Activated T-helper 2 cell treated with anti-CD3 and anti-CD28 coated beads, Interferon-gamma antibody, Interleukin-2, Interleukin-4, amounts not matched to agents 10 μg/mL and 5 μg/mL and 100 μg/mL, durations not matched to agents 14 hours and 24 hours and 36 hours (primary cell): Measurements from ENCODE around the gene TRABD2A. TPM values are rescaled to one million over a fixed set of nuclear protein-coding genes. Genes with fewer than 3 reads are reported as not detected.

Experiments
- DNase-seq: peaks from one replicate; pipeline ENCODE4 v3.0.0; 2021; ENCODE audit warnings: low spot score
- H3K27ac Mint-ChIP-seq: one replicate; pipeline ENCODE4 v1.8.0; 2021; ENCODE audit warnings: mixed read lengths
- H3K27me3 Mint-ChIP-seq: one replicate; pipeline ENCODE4 v1.8.0; 2021; ENCODE audit warnings: low read depth, mixed read lengths
- H3K36me3 Mint-ChIP-seq: one replicate; pipeline ENCODE4 v1.8.0; 2021; ENCODE audit warnings: low read depth, mixed read lengths
- H3K4me1 Mint-ChIP-seq: one replicate; pipeline ENCODE4 v1.8.0; 2021; ENCODE audit warnings: low read depth, mixed read lengths
- H3K4me3 Mint-ChIP-seq: one replicate; pipeline ENCODE4 v1.8.0; 2021; ENCODE audit warnings: low read depth, mild to moderate bottlenecking, moderate library complexity, mixed read lengths
- H3K9me3 Mint-ChIP-seq: one replicate; pipeline ENCODE4 v1.8.0; 2021; ENCODE audit warnings: mixed read lengths
- intact Hi-C: fragments of 100-400 bp; cut with micrococcal nuclease; formaldehyde crosslinking; loops from one replicate; pipeline ENCODE4 v1.15.1; 2023
- total RNA-seq: library from RNA; stranded (reverse); gene quantifications from 2 replicates; pipeline ENCODE4 v1.2.3, GENCODE V29; 2022

The TRABD2A gene
- total RNA-seq, 1 donor from 2014 or later: 67.9 TPM

DNA sequence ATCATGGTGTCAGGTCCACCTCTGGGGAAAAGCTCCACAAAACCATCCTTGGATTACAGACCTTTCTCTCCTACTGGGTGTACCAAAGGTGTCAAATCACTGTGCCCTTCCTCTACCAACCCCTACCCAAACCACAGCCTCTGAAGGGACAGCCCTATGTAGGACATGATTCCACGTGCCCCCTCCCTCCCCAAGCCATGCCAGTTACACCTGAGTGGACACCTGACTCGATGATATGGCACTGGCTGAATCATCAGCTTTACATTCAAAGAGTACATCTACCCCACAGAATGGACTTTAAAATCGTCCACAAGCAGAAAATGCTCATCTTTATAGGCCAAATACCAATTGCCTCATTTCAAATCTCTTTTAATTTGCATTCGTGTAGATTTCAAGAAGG is 26.0 kb downstream of the TRABD2A start:
- Mint-ChIP-seq H3K27ac (peak overlapping the region; percentile 3), H3K4me1 (peaks cover 70% of the 10 kb centered on the region)

DNA sequence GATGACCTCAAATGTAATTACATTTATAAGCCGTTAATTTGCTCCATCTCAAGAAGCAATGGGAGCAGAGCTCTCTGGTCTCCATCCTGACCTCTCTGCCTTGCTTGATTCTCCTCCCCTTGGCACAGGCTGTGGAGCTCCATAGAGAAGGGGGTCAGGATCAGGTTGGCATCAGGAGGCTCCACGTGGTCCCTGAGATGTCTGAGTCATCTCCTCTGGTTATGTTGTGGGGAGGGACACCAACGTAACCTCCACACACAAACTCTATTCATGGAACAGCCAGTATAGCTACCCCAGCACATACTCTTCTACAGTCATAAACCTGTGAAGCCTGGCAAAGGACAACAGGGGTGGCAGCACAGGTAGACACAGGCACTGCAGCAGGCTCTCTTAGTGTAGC is 29.0 kb downstream of the TRABD2A start:
- Mint-ChIP-seq H3K36me3 (peaks cover 89% of the 10 kb centered on the region), H3K27ac (no peak overlapping the region), H3K27me3 (no peaks in the 10 kb centered on the region), H3K9me3 (peaks cover 27% of the 10 kb centered on the region), H3K4me1 (peaks cover 66% of the 10 kb centered on the region), H3K4me3 (no peak overlapping the region)
- intact Hi-C loops: no loop called here
- DNase-seq: no peak

More for the DNA sequence above, 26.0 kb downstream of the TRABD2A start:
- H3K9me3 Mint-ChIP-seq: peaks cover 27% of the 10 kb centered on the region
- H3K27me3 Mint-ChIP-seq: no peaks in the 10 kb centered on the region
- peak overlapping the region; percentile 1 for H3K4me3 Mint-ChIP-seq
- peaks cover 92% of the 10 kb centered on the region for H3K36me3 Mint-ChIP-seq
- no peak for DNase-seq
- intact Hi-C loops: loop anchor here (5.0 kb wide), 1 partner anchor 338 kb away; the partner anchor contains the start of gene DNAH6

- Mint-ChIP-seq H3K4me1 (peaks cover 68% of the 10 kb centered on the region), H3K36me3 (peaks cover 75% of the 10 kb centered on the region), H3K27me3 (no peaks in the 10 kb centered on the region), H3K4me3 (no peak overlapping the region), H3K9me3 (peaks cover 23% of the 10 kb centered on the region), H3K27ac (no peak overlapping the region)
- intact Hi-C loops: no loop called here
- no peak for DNase-seq
These were observed 30.4 kb downstream of the TRABD2A start for GRCh38 chr2:84850471-84850870.

- Mint-ChIP-seq H3K27me3 (no peaks in the 10 kb centered on the region), H3K27ac (no peak overlapping the region), H3K9me3 (peaks cover 16% of the 10 kb centered on the region), H3K4me1 (peaks cover 65% of the 10 kb centered on the region), H3K36me3 (peaks cover 65% of the 10 kb centered on the region), H3K4me3 (no peak overlapping the region)
- DNase-seq: no peak
- intact Hi-C loops: no loop called here
These were observed 31.5 kb downstream of the TRABD2A start for GRCh38 chr2:84849271-84849952.

GRCh38 chr2:84847326-84848050 is 33.4 kb downstream of the TRABD2A start:
- DNase-seq: no peak

DNA sequence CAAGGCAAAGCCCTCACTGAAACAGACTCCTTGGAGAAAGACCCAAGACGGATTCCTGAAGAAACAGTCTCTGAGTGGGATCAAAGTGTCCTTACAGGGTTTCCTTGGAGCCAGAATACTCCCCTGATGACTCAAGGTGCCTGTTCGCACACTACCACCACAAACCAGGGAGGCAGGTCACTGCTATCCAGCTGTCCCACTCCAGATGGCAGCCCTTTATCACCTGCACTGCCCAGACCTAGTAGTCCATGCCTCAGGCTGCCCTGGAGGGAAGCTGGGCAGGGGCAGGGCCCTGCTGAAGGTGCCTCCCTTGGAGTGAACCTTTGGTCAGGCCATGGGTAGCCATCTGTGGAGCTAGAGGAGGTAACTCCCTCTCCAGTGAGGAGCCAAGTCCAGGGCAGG is 34.1 kb downstream of the TRABD2A start:
- Mint-ChIP-seq H3K36me3 (peaks cover 57% of the 10 kb centered on the region), H3K27ac (peak overlapping the region; percentile 87), H3K27me3 (no peaks in the 10 kb centered on the region), H3K9me3 (no peaks in the 10 kb centered on the region), H3K4me3 (peak overlapping the region; percentile 42), H3K4me1 (peaks cover 76% of the 10 kb centered on the region)
- intact Hi-C loops: loop anchor here (2.0 kb wide), 4 partner anchors 14 to 64 kb away; partner anchors contain the start of gene TRABD2A
- DNase-seq: no peak

More at GRCh38 chr2:84847326-84848050, 33.4 kb downstream of the TRABD2A start:
- Mint-ChIP-seq H3K4me1 (peaks cover 76% of the 10 kb centered on the region), H3K27ac (peak overlapping the region; percentile 87), H3K36me3 (peaks cover 59% of the 10 kb centered on the region), H3K9me3 (peaks cover 1% of the 10 kb centered on the region), H3K27me3 (no peaks in the 10 kb centered on the region), H3K4me3 (no peak overlapping the region)
- intact Hi-C loops: loop anchor here (2.0 kb wide), 4 partner anchors 13 to 65 kb away; partner anchors contain the start of gene TRABD2A

- peak; percentile 46 for DNase-seq
- Mint-ChIP-seq H3K36me3 (peaks cover 56% of the 10 kb centered on the region), H3K9me3 (no peaks in the 10 kb centered on the region), H3K4me1 (peaks cover 77% of the 10 kb centered on the region), H3K27ac (peak overlapping the region; percentile 87), H3K27me3 (no peaks in the 10 kb centered on the region), H3K4me3 (peak overlapping the region; percentile 48)
- intact Hi-C loops: loop anchor here (2.0 kb wide), 4 partner anchors 15 to 63 kb away; partner anchors contain the start of gene TRABD2A
These were observed 34.7 kb downstream of the TRABD2A start for GRCh38 chr2:84846041-84846663.

GRCh38 chr2:84844141-84844540 is 36.7 kb downstream of the TRABD2A start:
- no peak overlapping the region for H3K4me3 Mint-ChIP-seq
- no peak for DNase-seq
- H3K9me3 Mint-ChIP-seq: no peaks in the 10 kb centered on the region
- intact Hi-C loops: no loop called here
- H3K4me1 Mint-ChIP-seq: peaks cover 79% of the 10 kb centered on the region
- peaks cover 55% of the 10 kb centered on the region for H3K36me3 Mint-ChIP-seq
- no peaks in the 10 kb centered on the region for H3K27me3 Mint-ChIP-seq
- H3K27ac Mint-ChIP-seq: peak overlapping the region; percentile 29

DNA sequence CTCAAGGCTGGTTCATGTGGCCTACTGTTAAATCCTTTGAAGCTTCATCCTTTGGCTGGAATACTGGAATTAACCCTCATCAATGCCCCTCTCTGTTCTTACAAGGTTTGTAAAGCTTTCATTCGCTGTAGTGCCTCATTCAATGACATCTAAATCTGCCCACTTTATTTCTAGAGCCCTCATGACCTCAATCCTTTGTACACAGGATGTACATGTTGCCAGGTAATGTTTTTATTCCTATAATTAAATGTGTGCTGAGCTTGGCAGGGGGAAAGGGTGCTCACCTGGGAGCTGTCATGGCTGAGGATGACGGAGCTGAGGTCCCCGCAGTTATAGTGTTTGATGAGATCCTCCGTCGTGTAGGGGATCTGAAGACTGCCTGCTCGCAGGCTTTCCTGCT is 39.3 kb downstream of the TRABD2A start:
- Mint-ChIP-seq H3K27ac (no peak overlapping the region), H3K36me3 (peaks cover 65% of the 10 kb centered on the region)
- intact Hi-C loops: no loop called here

GRCh38 chr2:84840306-84840705 is 40.6 kb downstream of the TRABD2A start:
- Mint-ChIP-seq H3K27me3 (no peaks in the 10 kb centered on the region), H3K27ac (peak overlapping the region; percentile 21), H3K4me1 (peaks cover 50% of the 10 kb centered on the region), H3K4me3 (peak overlapping the region; percentile 59), H3K36me3 (peaks cover 78% of the 10 kb centered on the region), H3K9me3 (peaks cover 18% of the 10 kb centered on the region)
- intact Hi-C loops: no loop called here
- DNase-seq: no peak

More for the DNA sequence above, 39.3 kb downstream of the TRABD2A start:
- H3K4me1 Mint-ChIP-seq: peaks cover 61% of the 10 kb centered on the region
- H3K4me3 Mint-ChIP-seq: no peak overlapping the region
- no peaks in the 10 kb centered on the region for H3K27me3 Mint-ChIP-seq
- DNase-seq: no peak
- H3K9me3 Mint-ChIP-seq: peaks cover 8% of the 10 kb centered on the region

DNA sequence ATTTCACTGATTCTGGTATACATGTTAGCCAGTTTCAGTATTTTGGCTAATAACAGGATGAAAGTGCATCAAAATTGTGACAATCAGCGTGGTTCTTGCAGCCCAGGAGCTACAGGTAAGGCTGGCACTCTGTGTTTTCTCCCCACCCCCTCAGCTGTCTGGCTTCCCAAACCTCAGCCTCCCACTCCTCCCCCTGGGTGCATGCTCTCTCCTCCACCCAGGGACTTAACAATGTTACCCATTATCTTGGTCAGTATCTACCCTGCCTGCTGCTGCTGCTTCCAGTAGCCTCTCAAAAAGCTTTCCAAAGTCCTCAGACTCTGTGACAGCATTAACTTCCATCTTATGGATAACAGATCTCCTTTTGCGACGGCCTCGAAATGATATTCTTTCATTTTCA is 41.0 kb downstream of the TRABD2A start:
- DNase-seq: no peak
- H3K4me3 Mint-ChIP-seq: peak overlapping the region; percentile 59
- no peak overlapping the region for H3K27ac Mint-ChIP-seq
- peaks cover 20% of the 10 kb centered on the region for H3K9me3 Mint-ChIP-seq
- no peaks in the 10 kb centered on the region for H3K27me3 Mint-ChIP-seq
- peaks cover 48% of the 10 kb centered on the region for H3K4me1 Mint-ChIP-seq
- intact Hi-C loops: no loop called here
- peaks cover 83% of the 10 kb centered on the region for H3K36me3 Mint-ChIP-seq

DNA sequence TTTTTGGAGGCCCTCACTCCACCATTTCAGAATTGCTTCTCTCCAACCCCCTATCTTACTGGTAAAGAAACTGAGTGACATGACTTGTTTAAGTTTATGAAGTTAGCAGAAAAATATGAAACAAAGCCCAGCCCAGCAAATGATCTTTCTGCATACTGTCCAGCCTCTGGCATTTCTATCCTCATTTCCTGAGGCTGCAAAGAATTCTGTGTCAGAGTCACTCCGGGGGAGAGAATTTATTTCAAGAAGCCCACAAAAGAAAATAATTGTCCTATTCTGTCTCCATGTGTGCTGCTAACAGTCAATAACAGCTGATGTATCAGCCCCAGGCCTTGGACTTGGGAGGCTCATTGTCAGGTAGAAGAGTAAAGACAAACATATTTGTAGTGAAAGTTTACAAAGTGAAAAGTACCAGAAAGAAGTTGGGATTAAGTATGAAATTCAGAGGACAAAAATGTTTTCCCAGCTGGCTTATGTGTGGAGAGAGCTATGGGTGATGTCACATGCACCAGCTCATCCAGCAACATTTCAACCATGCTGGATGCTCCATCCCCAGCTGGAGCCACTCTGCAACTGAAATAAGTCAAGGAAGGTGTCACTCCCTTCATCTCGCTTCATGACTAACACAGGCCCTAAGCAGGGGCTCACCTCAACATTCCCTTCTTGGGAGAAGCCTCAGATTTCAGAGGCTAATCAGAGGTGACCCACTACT is 42.3 kb downstream of the TRABD2A start:
- Mint-ChIP-seq H3K4me3 (no peak overlapping the region), H3K27me3 (no peaks in the 10 kb centered on the region), H3K36me3 (peaks cover 84% of the 10 kb centered on the region), H3K9me3 (peaks cover 21% of the 10 kb centered on the region), H3K4me1 (peaks cover 43% of the 10 kb centered on the region), H3K27ac (no peak overlapping the region)
- intact Hi-C loops: no loop called here
- DNase-seq: no peak
